ENCODE results near the gene SLC25A44.

The SLC25A44 gene

GRCh38 chr1:156244126-156244525 lies 50.2 kb downstream of the SLC25A44 start:
- DNase-seq: no peak

GRCh38 chr1:156244712-156245111 lies 50.8 kb downstream of the SLC25A44 start:
- DNase-seq: no peak

- DNase-seq: no peak
Measured at GRCh38 chr1:156245451-156246232, 51.7 kb downstream of the SLC25A44 start.

- no peak for DNase-seq
Measured at GRCh38 chr1:156246241-156246780, 52.4 kb downstream of the SLC25A44 start.

- DNase-seq: no peak
Measured at GRCh38 chr1:156246781-156247459, 53.0 kb downstream of the SLC25A44 start.

- DNase-seq: no peak
Measured at GRCh38 chr1:156247460-156248322, 53.8 kb downstream of the SLC25A44 start, which contains the start of gene PAQR6. Gene PAQR6 (minus strand): TSS chr1:156248056. CDS start chr1:156246731, 1,325 bp downstream.

GRCh38 chr1:156248323-156248683 lies 54.4 kb downstream of the SLC25A44 start:
- no peak for DNase-seq

- no peak for DNase-seq
Measured at GRCh38 chr1:156249593-156249992, 55.7 kb downstream of the SLC25A44 start.

GRCh38 chr1:156251527-156251926 lies 57.6 kb downstream of the SLC25A44 start:
- no peak for DNase-seq

- DNase-seq: no peak
Measured at GRCh38 chr1:156253634-156254033, 59.7 kb downstream of the SLC25A44 start.

GRCh38 chr1:156257711-156258110 lies 63.8 kb downstream of the SLC25A44 start:
- DNase-seq: no peak

GRCh38 chr1:156258859-156259258 lies 65.0 kb downstream of the SLC25A44 start:
- no peak for DNase-seq

- DNase-seq: no peak
Measured at GRCh38 chr1:156259805-156260204, 65.9 kb downstream of the SLC25A44 start.

GRCh38 chr1:156260896-156261295 lies 67.0 kb downstream of the SLC25A44 start:
- DNase-seq: no peak

Measured in NCI-H1694 (cell line).